GM19397 (cell line): Measurements from ENCODE around the gene SKOR1.

ENCODE experiments used
- ATAC-seq: cut with Tn5 transposase; IDR thresholded peaks from one replicate; pipeline ENCODE4 v1.9.1; 2021; ENCODE audit warnings: mild to moderate bottlenecking, moderate library complexity; ENCODE audit not compliant: unreplicated experiment

SKOR1 gene

GRCh38 chr15:67792250-67792942 is 32.9 kb upstream of the SKOR1 start:
- no peak for ATAC-seq

GRCh38 chr15:67794832-67795574 is 30.3 kb upstream of the SKOR1 start:
- no peak for ATAC-seq

- no peak for ATAC-seq
These were observed 28.8 kb upstream of the SKOR1 start for GRCh38 chr15:67796196-67797127.

- ATAC-seq, result no peak
These were observed 25.5 kb upstream of the SKOR1 start for GRCh38 chr15:67799801-67800205.

- ATAC-seq, result no peak
These were observed 24.2 kb upstream of the SKOR1 start for GRCh38 chr15:67801142-67801541.

GRCh38 chr15:67801926-67802914 is 23.1 kb upstream of the SKOR1 start:
- no peak for ATAC-seq

GRCh38 chr15:67803299-67803698 is 22.0 kb upstream of the SKOR1 start:
- no peak for ATAC-seq

- no peak for ATAC-seq
These were observed 21.1 kb upstream of the SKOR1 start for GRCh38 chr15:67803996-67804843.

GRCh38 chr15:67805008-67805665 is 20.2 kb upstream of the SKOR1 start:
- ATAC-seq, result no peak

- ATAC-seq, result no peak
These were observed 19.4 kb upstream of the SKOR1 start for GRCh38 chr15:67805666-67806516.

- no peak for ATAC-seq
These were observed 18.8 kb upstream of the SKOR1 start for GRCh38 chr15:67806536-67806935.

GRCh38 chr15:67807141-67807540 is 18.2 kb upstream of the SKOR1 start:
- no peak for ATAC-seq

GRCh38 chr15:67807836-67808235 is 17.5 kb upstream of the SKOR1 start:
- ATAC-seq, result no peak

GRCh38 chr15:67808821-67809220 is 16.5 kb upstream of the SKOR1 start:
- ATAC-seq, result no peak

- ATAC-seq, result no peak
These were observed 15.9 kb upstream of the SKOR1 start for GRCh38 chr15:67809441-67809840.

- no peak for ATAC-seq
These were observed 15.4 kb upstream of the SKOR1 start for GRCh38 chr15:67809866-67810265.

- no peak for ATAC-seq
These were observed 13.1 kb upstream of the SKOR1 start for GRCh38 chr15:67812241-67812644.

- no peak for ATAC-seq
These were observed 12.1 kb upstream of the SKOR1 start for GRCh38 chr15:67813104-67813634.
